Upper lobe of left lung (tissue), 6 donors: Measurements from ENCODE around the gene LGI4. TPM values are rescaled to one million over a fixed set of nuclear protein-coding genes. Genes with fewer than 3 reads are reported as not detected.
A peak's percentile ranks its signal among the peaks of the same experiment; 100 is the strongest.
"Not testable (repeated sequence)": the region's sequence is repeated elsewhere in the genome, so short reads cannot be mapped to it uniquely, and the experiment has no call there.

ENCODE experiments used
- ATAC-seq, 2 donors: fragments of 200-7000 bp; cut with Tn5 transposase; one replicate each; pipeline ENCODE4 v1.9.1; 2022; ENCODE audit warnings: mild to moderate bottlenecking in 2 of 2, moderate library complexity in 2 of 2; ENCODE audit not compliant: low FRiP score in 2 of 2
- DNase-seq, 2 donors: peaks; one replicate each; pipeline ENCODE4 v3.0.0-alpha.2; 2019 to 2020
- H3K27ac ChIP-seq, 4 donors: fragments of 200-600 bp; sonication (generic); one replicate each; pipeline ENCODE4 v1.5.1; 2016 to 2019
- H3K27me3 ChIP-seq, 4 donors: fragments of 200-600 bp; sonication (generic); one replicate each; pipeline ENCODE4 v1.5.1; 2017 to 2019
- H3K36me3 ChIP-seq, 4 donors: fragments of 200-600 bp; sonication (generic); one replicate each; pipeline ENCODE4 v1.5.1; 2016 to 2019
- H3K4me1 ChIP-seq, 4 donors: fragments of 200-600 bp; sonication (generic); one replicate each; pipeline ENCODE4 v1.5.1; 2018 to 2019
- H3K4me3 ChIP-seq, 4 donors: fragments of 200-600 bp; sonication (generic); one replicate each; pipeline ENCODE4 v1.5.1; 2017 to 2019; ENCODE audit warnings: mild to moderate bottlenecking in 2 of 4, moderate library complexity in 1 of 4
- H3K9me3 ChIP-seq, 4 donors: fragments of 200-600 bp; sonication (generic); one replicate each; pipeline ENCODE4 v1.5.1; 2018 to 2019
- EP300 ChIP-seq, 4 donors: sonication (generic); formaldehyde crosslinking; IDR thresholded peaks; one replicate each; pipeline ENCODE4 v1.5.1; 2017; ENCODE audit warnings: antibody characterized with exemption in 4 of 4, control low read depth in 2 of 4
- POLR2A ChIP-seq, 4 donors: fragments of 450-650 bp; IDR thresholded peaks; one replicate each; pipeline ENCODE4 v1.5.1; 2016 to 2017; ENCODE audit warnings: antibody characterized with exemption in 4 of 4, mild to moderate bottlenecking in 2 of 4
- POLR2AphosphoS5 ChIP-seq, 2 donors: sonication (generic); formaldehyde crosslinking; IDR thresholded peaks; one replicate each; pipeline ENCODE4 v1.5.1; 2017; ENCODE audit warnings: antibody characterized with exemption in 2 of 2
- WGBS, 2 donors: methylation state at CpG; one replicate each; pipeline ENCODE4 v1.1.5; 2017 to 2018; 5-methylcytosine and 5-hydroxymethylcytosine counted together
- total RNA-seq, 6 donors: library from RNA; depleted of rRNA in 4 of 6; stranded (reverse); fragments of >200 nt in 4 of 6; gene quantifications; one replicate each; pipeline versions ENCODE4 v1.1.0 to v1.2.1, GENCODE V29; 2016 to 2021
- TF ChIP-seq, protein P1 (sequence below), 6 experiments: fragments of 450-650 bp in 4 of 6; fragments of 200-600 bp in 2 of 6; sonication (generic) in 2 of 6; IDR thresholded peaks; one replicate each; pipeline ENCODE4 v1.5.1; 2016 to 2019; ENCODE audit warnings: antibody characterized with exemption in 6 of 6
- donor health status: DM: no; HTN: no; CAD: no; lungs with moderate emphysema.
- donor health status: DM: no; HTN: yes; CAD: no; lungs with severe emphysema.

LGI4 gene
- total RNA-seq, 6 donors from 2014 or later: 3.3 to 25.3 (median 7.1) TPM

- Histone ChIP-seq H3K4me1 (peaks cover 0 to 7% (median 6%) of the 10 kb centered on the region in 4 donors), H3K27me3 (no peaks in the 10 kb centered on the region), H3K27ac (no peak overlapping the region), H3K9me3 (no peaks in the 10 kb centered on the region), H3K36me3 (no peaks in the 10 kb centered on the region), H3K4me3 (no peak overlapping the region)
- WGBS, 2 donors: 95 to 96% methylated on average over 6 of the region's 6 CpGs
- TF ChIP-seq POLR2A (IDR thresholded peaks at IDR 0.05): no peak
- no peak for TF ChIP-seq EP300 (IDR thresholded peaks at IDR 0.05)
- no peak for TF ChIP-seq POLR2AphosphoS5 (IDR thresholded peaks at IDR 0.05)
- TF ChIP-seq, protein P1, sequence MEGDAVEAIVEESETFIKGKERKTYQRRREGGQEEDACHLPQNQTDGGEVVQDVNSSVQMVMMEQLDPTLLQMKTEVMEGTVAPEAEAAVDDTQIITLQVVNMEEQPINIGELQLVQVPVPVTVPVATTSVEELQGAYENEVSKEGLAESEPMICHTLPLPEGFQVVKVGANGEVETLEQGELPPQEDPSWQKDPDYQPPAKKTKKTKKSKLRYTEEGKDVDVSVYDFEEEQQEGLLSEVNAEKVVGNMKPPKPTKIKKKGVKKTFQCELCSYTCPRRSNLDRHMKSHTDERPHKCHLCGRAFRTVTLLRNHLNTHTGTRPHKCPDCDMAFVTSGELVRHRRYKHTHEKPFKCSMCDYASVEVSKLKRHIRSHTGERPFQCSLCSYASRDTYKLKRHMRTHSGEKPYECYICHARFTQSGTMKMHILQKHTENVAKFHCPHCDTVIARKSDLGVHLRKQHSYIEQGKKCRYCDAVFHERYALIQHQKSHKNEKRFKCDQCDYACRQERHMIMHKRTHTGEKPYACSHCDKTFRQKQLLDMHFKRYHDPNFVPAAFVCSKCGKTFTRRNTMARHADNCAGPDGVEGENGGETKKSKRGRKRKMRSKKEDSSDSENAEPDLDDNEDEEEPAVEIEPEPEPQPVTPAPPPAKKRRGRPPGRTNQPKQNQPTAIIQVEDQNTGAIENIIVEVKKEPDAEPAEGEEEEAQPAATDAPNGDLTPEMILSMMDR (IDR thresholded peaks at IDR 0.05): no peak
- ATAC-seq (no peak), DNase-seq (no peak)
Observed at GRCh38 chr19:35105047-35105410, 29.8 kb downstream of the LGI4 start.

DNA sequence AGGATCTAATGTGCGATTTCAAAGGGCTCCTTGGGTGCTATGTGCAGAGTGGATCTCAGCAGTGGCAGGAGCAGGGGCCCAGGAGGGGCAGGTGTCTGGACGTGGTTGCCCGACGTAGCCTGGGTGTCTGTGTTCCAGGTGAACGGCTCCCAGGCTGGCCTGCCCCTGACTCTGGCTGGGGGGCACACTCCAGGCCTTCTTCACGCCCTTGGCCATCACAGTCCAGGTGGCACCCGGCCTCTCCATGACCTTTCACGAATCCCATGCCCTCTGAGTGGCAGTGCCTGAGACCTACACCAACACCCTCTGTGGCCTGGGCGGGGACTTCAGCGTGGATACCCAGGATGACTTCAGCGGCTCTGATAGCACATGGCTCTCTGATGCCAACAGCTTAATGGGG lies 30.5 kb downstream of the LGI4 start:
- ATAC-seq (no peak), DNase-seq (peak in 1 of 2 donors; percentile 51)
- Histone ChIP-seq H3K9me3 (no peaks in the 10 kb centered on the region), H3K27me3 (no peaks in the 10 kb centered on the region), H3K4me3 (no peak overlapping the region), H3K36me3 (no peaks in the 10 kb centered on the region), H3K27ac (no peak overlapping the region), H3K4me1 (peaks cover 0 to 7% (median 6%) of the 10 kb centered on the region in 4 donors)
- no peak for TF ChIP-seq POLR2AphosphoS5 (IDR thresholded peaks at IDR 0.05)
- TF ChIP-seq, protein P1 (IDR thresholded peaks at IDR 0.05): no peak
- TF ChIP-seq EP300 (IDR thresholded peaks at IDR 0.05): no peak
- no peak for TF ChIP-seq POLR2A (IDR thresholded peaks at IDR 0.05)
- WGBS, 2 donors: 88 to 90% methylated on average over 10 to 11 of the region's 11 CpGs

DNA sequence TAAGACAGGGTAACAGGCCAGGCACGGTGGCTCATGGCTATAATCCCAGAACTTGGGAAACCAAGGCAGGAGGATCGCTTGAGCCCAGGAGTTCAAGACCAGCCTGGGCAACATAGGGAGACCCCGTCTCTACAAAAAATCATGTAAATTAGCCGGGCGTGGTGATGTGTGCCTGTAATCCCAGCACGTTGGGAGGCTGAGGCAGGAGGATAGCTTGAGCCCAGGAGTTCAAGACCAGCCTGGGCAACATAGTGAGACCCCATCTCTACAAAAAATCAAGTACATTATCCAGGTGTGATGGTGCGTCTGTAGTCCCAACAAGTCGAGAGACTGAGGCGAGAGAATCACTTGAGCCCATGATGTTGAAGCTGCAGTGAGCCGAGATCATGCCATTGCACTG lies 31.2 kb downstream of the LGI4 start:
- H3K4me1 ChIP-seq, H3K9me3 ChIP-seq, DNase-seq, H3K4me3 ChIP-seq, H3K36me3 ChIP-seq, H3K27ac ChIP-seq, H3K27me3 ChIP-seq, ATAC-seq: not testable (repeated sequence)
- 80 to 83% methylated on average over 10 of the region's 10 CpGs for WGBS, 2 donors

- not testable (repeated sequence) for H3K27me3 ChIP-seq, H3K4me3 ChIP-seq, ATAC-seq, H3K36me3 ChIP-seq, H3K9me3 ChIP-seq, H3K27ac ChIP-seq, DNase-seq, H3K4me1 ChIP-seq
- 92% methylated on average over 10 of the region's 10 CpGs for WGBS, 2 donors
Observed at GRCh38 chr19:35101949-35102348, 32.9 kb downstream of the LGI4 start.

DNA sequence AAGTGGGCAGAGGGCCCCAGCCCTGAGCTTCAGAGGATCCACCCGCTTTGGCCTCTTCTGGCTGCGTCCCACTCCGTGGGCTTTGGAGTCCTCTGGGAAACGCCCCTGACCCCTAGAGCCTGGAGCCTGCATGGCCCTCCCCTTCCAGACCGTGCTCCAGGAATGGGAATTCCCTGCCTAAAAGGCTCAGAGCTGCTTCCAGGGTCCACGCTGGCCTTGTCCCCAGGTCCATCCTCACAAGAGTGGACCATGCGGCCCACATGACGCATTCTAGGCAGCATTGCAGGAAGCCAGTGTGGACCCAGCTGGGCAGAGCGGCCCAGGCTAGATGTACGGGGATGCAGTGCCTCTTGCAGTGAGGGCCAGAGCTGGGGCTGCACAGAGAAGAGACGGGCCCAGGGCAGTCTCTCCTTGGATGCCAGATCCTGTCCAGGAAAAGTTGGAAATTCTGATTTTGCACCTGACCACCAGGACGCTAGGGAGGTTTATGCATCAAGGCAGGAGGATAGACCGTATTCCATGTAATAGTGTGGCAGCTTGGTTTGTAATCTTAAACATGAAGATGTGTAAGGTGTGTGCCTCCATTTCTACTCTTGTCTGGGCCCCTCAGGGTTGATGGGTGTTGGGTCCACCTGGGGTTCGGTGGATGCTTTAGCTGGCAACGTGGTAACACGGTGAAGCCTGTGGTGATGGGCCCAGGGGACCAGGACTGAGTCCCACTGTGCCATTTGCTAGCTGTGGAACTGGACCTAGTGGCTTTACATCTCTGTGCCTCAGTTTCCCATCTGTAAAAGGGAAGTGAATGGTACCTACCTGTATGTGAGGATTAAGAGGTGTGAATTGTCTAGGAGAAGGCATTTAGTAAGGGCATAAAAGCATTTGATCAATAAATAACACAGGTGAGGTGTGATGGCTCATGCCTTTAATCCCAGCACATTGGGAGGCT lies 34.0 kb downstream of the LGI4 start:
- Histone ChIP-seq H3K27me3 (no peaks in the 10 kb centered on the region), H3K36me3 (no peaks in the 10 kb centered on the region), H3K9me3 (no peaks in the 10 kb centered on the region), H3K4me1 (no peaks in the 10 kb centered on the region), H3K27ac (no peak overlapping the region), H3K4me3 (no peak overlapping the region)
- DNase-seq: no peak
- no peak for ATAC-seq
- 83% methylated on average over 8 to 16 of the region's 16 CpGs for WGBS, 2 donors
- TF ChIP-seq POLR2A (IDR thresholded peaks at IDR 0.05) (no peak), EP300 (IDR thresholded peaks at IDR 0.05) (no peak), POLR2AphosphoS5 (IDR thresholded peaks at IDR 0.05) (no peak)
- TF ChIP-seq, protein P1 (IDR thresholded peaks at IDR 0.05): no peak

GRCh38 chr19:35099897-35100275 lies 35.0 kb downstream of the LGI4 start:
- no peak for DNase-seq
- WGBS, 2 donors: 91 to 97% methylated on average over 7 to 12 of the region's 13 CpGs
- no peaks in the 10 kb centered on the region for H3K27me3 ChIP-seq

More at GRCh38 chr19:35099897-35100275, 35.0 kb downstream of the LGI4 start:
- no peak overlapping the region for H3K4me3 ChIP-seq
- TF ChIP-seq, protein P1 (IDR thresholded peaks at IDR 0.05): no peak
- TF ChIP-seq POLR2A (IDR thresholded peaks at IDR 0.05) (no peak), EP300 (IDR thresholded peaks at IDR 0.05) (no peak), POLR2AphosphoS5 (IDR thresholded peaks at IDR 0.05) (no peak)
- H3K27ac ChIP-seq: no peak overlapping the region
- ATAC-seq: no peak
- no peaks in the 10 kb centered on the region for H3K4me1 ChIP-seq
- H3K9me3 ChIP-seq: no peaks in the 10 kb centered on the region
- H3K36me3 ChIP-seq: no peaks in the 10 kb centered on the region
